GM03348 (cell line): Measurements from ENCODE around the gene HOXA3.

Experiments
- DNase-seq: peaks from one replicate; pipeline ENCODE4 v3.0.0; 2012; ENCODE audit warnings: low spot score

Gene HOXA3

GRCh38 chr7:27115221-27116026 is 37.0 kb downstream of the HOXA3 start:
- DNase-seq, result no peak

GRCh38 chr7:27114881-27115220 is 37.5 kb downstream of the HOXA3 start:
- no peak for DNase-seq

GRCh38 chr7:27113991-27114769 is 38.2 kb downstream of the HOXA3 start:
- peak; percentile 27 for DNase-seq

GRCh38 chr7:27112955-27113949 is 39.1 kb downstream of the HOXA3 start:
- no peak for DNase-seq

- no peak for DNase-seq
Measured at GRCh38 chr7:27112361-27112760, 40.0 kb downstream of the HOXA3 start.

- DNase-seq, result no peak
Measured at GRCh38 chr7:27111751-27112277, 40.6 kb downstream of the HOXA3 start.

- DNase-seq, result peak; percentile 43
Measured at GRCh38 chr7:27111042-27111750, 41.2 kb downstream of the HOXA3 start.

GRCh38 chr7:27110186-27111031 is 42.0 kb downstream of the HOXA3 start:
- peak; percentile 73 for DNase-seq

- no peak for DNase-seq
Measured at GRCh38 chr7:27109466-27110185, 42.8 kb downstream of the HOXA3 start.

GRCh38 chr7:27108390-27109127 is 43.8 kb downstream of the HOXA3 start:
- DNase-seq, result no peak

GRCh38 chr7:27107391-27108381 is 44.7 kb downstream of the HOXA3 start:
- no peak for DNase-seq

- DNase-seq, result no peak
Measured at GRCh38 chr7:27106901-27107240, 45.5 kb downstream of the HOXA3 start.

GRCh38 chr7:27106181-27106900 is 46.0 kb downstream of the HOXA3 start:
- no peak for DNase-seq

- no peak for DNase-seq
Measured at GRCh38 chr7:27105301-27106031, 46.9 kb downstream of the HOXA3 start.

GRCh38 chr7:27104341-27105058 is 47.9 kb downstream of the HOXA3 start:
- no peak for DNase-seq
